HG02588 (cell line): ENCODE results near the gene GALNT13.

Source experiments
- ATAC-seq: cut with Tn5 transposase; IDR thresholded peaks from one replicate; pipeline ENCODE4 v1.9.1; 2021; ENCODE audit warnings: mild to moderate bottlenecking, moderate library complexity; ENCODE audit not compliant: unreplicated experiment

Gene GALNT13

GRCh38 chr2:153940511-153940910, 68.8 kb downstream of the GALNT13 start:
- ATAC-seq, result no peak

- ATAC-seq, result no peak
Measured at GRCh38 chr2:153944800-153945199, 73.1 kb downstream of the GALNT13 start.

GRCh38 chr2:153946036-153946435, 74.3 kb downstream of the GALNT13 start:
- no peak for ATAC-seq

- ATAC-seq, result no peak
Measured at GRCh38 chr2:153953761-153954160, 82.0 kb downstream of the GALNT13 start.

GRCh38 chr2:153963256-153963655, 91.5 kb downstream of the GALNT13 start:
- ATAC-seq, result no peak

GRCh38 chr2:153967248-153967973, 95.7 kb downstream of the GALNT13 start:
- ATAC-seq, result no peak

GRCh38 chr2:153971250-153971649, 99.5 kb downstream of the GALNT13 start:
- no peak for ATAC-seq

- no peak for ATAC-seq
Measured at GRCh38 chr2:153971855-153972254, 100.1 kb downstream of the GALNT13 start.

- no peak for ATAC-seq
Measured at GRCh38 chr2:153972412-153972811, 100.7 kb downstream of the GALNT13 start.

- no peak for ATAC-seq
Measured at GRCh38 chr2:153986488-153987229, 114.9 kb downstream of the GALNT13 start.

- no peak for ATAC-seq
Measured at GRCh38 chr2:153990771-153991170, 119.0 kb downstream of the GALNT13 start.

- no peak for ATAC-seq
Measured at GRCh38 chr2:154013514-154013913, 141.8 kb downstream of the GALNT13 start.

GRCh38 chr2:154015233-154015632, 143.5 kb downstream of the GALNT13 start:
- no peak for ATAC-seq

GRCh38 chr2:154029504-154029903, 157.8 kb downstream of the GALNT13 start:
- ATAC-seq, result no peak

GRCh38 chr2:154032220-154032619, 160.5 kb downstream of the GALNT13 start:
- ATAC-seq, result no peak

- no peak for ATAC-seq
Measured at GRCh38 chr2:154046493-154046892, 174.8 kb downstream of the GALNT13 start.

GRCh38 chr2:154048905-154049304, 177.2 kb downstream of the GALNT13 start:
- ATAC-seq, result no peak

GRCh38 chr2:154049561-154049960, 177.8 kb downstream of the GALNT13 start:
- no peak for ATAC-seq

GRCh38 chr2:154067124-154067523, 195.4 kb downstream of the GALNT13 start:
- ATAC-seq, result no peak

- no peak for ATAC-seq
Measured at GRCh38 chr2:154078926-154079325, 207.2 kb downstream of the GALNT13 start.

GRCh38 chr2:154092571-154092970, 220.8 kb downstream of the GALNT13 start:
- ATAC-seq, result no peak

GRCh38 chr2:154093856-154094255, 222.1 kb downstream of the GALNT13 start:
- no peak for ATAC-seq
